NCI-H2227 treated with DMSO at 0.1 percent for 48 hours (cell line): ENCODE results near the gene LTBP4.
"Not testable (repeated sequence)": the region's sequence is repeated elsewhere in the genome, so short reads cannot be mapped to it uniquely, and the experiment has no call there.

Source experiments
- DNase-seq: peaks from one replicate; lab custom pipeline; 2025; lab: John Stamatoyannopoulos, UW

Gene LTBP4, protein sequence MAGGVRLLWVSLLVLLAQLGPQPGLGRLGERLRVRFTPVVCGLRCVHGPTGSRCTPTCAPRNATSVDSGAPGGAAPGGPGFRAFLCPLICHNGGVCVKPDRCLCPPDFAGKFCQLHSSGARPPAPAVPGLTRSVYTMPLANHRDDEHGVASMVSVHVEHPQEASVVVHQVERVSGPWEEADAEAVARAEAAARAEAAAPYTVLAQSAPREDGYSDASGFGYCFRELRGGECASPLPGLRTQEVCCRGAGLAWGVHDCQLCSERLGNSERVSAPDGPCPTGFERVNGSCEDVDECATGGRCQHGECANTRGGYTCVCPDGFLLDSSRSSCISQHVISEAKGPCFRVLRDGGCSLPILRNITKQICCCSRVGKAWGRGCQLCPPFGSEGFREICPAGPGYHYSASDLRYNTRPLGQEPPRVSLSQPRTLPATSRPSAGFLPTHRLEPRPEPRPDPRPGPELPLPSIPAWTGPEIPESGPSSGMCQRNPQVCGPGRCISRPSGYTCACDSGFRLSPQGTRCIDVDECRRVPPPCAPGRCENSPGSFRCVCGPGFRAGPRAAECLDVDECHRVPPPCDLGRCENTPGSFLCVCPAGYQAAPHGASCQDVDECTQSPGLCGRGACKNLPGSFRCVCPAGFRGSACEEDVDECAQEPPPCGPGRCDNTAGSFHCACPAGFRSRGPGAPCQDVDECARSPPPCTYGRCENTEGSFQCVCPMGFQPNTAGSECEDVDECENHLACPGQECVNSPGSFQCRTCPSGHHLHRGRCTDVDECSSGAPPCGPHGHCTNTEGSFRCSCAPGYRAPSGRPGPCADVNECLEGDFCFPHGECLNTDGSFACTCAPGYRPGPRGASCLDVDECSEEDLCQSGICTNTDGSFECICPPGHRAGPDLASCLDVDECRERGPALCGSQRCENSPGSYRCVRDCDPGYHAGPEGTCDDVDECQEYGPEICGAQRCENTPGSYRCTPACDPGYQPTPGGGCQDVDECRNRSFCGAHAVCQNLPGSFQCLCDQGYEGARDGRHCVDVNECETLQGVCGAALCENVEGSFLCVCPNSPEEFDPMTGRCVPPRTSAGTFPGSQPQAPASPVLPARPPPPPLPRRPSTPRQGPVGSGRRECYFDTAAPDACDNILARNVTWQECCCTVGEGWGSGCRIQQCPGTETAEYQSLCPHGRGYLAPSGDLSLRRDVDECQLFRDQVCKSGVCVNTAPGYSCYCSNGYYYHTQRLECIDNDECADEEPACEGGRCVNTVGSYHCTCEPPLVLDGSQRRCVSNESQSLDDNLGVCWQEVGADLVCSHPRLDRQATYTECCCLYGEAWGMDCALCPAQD (N-terminal part only)

DNA sequence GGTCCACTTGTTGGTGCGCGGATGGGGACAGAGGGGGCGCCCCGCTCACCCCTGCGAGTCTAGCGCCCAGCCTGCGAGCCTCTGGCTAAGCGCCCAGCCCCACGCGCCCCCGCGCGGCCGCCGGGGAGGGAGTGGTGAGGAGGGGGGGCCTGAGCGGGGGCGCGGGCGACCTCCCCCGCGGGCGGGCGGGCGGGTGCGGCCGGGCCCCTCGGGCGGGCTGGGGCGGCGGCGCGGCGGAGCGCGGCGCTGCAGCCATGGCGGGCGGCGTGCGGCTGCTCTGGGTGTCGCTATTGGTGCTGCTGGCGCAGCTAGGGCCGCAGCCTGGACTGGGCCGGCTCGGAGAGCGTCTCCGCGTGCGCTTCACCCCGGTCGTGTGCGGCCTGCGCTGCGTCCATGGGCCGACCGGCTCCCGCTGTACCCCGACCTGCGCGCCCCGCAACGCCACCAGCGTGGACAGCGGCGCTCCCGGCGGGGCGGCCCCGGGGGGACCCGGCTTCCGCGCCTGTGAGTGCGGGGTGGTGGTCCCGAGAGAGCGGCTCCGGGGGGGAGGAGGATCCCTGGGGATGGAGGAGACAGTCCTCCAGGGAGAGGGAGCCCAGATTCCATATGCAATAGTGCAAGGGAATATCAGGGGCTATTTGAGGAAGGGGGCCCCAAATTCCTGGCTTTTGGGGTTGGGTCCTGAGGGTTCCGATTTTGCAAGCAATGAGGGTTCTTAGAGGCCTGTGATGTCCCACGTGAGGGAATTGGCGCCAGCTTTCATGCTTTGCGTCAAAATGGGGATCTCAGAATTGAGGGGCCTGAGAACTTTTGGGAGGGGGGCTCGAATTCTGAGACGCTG lies at the start of gene LTBP4:
LTBP4 (plus strand) TSS at position 236 of the 841 bp plus-strand sequence; CDS start at position 255, 19 bp downstream.
- DNase-seq, result peak; percentile 40

DNA sequence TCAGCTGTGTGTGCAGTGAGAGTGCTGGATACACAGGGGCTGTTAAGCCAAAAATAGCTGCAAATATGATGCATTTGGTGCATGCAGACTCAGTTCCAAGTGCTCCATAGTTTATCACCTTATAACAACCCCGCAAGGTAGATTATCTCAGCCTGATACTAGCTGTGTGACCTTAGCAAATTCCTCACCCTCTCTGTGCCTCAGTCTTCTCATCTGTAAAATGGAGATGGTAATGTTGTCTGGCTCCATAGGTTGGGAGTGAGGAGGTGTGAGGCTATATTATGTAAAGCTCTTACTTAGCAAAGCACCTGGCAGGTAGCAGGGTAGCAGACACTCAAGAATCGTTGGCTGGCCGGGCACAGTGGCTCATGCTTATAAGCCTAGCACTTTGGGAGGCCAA lies 48.3 kb upstream of the LTBP4 start:
- no peak for DNase-seq

DNA sequence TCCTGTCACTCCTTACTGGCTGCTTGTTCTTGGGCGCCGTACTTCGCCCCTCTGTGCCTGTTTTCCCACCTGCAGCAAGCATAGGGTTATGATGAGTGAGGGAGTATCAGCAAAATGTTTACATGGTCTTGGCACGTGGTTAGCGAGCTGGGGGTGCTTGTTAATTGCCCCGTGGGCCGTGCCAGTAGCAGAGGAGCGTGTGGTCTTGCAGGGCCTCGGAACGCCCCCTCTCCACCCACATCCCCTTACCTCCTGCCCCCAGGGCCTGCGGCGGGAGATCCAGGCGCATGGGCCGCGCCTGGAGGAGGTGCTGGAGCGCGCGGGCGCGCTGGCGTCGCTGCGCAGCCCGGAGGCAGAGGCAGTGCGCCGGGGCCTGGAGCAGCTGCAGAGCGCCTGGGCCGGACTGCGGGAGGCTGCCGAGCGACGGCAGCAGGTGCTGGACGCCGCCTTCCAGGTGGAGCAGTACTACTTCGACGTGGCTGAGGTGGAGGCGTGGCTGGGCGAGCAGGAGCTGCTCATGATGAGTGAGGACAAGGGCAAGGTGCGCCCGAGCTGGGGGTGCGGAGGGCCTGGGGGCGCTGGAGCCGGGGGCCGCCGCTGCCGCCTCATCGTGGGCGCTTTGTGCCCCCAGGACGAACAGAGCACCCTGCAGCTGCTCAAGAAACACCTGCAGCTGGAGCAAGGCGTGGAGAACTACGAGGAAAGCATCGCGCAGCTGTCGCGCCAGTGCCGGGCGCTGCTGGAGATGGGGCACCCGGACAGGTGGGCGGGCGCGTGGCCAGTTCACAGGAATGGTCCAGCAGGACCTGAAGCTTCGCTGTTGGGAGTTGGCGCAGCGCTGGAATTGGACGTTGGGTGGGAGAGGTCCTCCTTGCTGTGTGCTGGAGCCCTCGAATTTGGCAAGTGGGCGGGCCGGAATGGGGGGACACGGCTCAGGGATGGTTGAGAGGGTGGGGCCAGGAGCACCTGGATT lies 47.0 kb upstream of the LTBP4 start:
- DNase-seq, result no peak

DNA sequence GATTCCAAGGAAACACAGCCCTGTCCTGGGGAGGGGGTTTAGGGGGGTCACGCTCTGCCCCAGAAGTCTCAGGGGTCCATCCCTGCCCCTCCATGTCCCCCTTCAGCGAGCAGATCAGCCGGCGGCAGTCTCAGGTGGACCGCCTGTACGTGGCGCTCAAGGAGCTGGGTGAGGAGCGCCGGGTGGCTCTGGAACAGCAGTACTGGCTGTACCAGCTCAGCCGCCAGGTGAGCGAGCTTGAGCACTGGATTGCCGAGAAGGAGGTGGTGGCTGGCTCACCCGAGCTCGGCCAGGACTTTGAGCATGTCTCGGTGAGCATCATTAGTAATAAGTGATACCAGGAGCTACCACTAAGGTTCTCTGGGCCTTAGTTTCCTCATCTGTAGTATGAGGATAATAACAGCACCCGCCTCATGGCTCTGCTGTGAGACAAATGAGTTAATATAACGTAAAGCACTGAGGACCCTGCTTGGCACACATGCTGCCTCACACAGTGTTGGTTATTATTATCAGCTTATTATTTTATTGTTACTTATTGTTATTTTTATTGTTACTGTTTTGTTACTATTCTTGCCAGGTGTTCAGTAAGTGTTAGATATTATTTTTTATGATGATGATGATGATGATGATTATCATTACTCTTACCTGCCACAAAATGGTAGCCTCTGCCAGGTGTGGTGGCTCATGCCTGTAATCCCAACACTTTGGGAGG lies 45.0 kb upstream of the LTBP4 start:
- no peak for DNase-seq

DNA sequence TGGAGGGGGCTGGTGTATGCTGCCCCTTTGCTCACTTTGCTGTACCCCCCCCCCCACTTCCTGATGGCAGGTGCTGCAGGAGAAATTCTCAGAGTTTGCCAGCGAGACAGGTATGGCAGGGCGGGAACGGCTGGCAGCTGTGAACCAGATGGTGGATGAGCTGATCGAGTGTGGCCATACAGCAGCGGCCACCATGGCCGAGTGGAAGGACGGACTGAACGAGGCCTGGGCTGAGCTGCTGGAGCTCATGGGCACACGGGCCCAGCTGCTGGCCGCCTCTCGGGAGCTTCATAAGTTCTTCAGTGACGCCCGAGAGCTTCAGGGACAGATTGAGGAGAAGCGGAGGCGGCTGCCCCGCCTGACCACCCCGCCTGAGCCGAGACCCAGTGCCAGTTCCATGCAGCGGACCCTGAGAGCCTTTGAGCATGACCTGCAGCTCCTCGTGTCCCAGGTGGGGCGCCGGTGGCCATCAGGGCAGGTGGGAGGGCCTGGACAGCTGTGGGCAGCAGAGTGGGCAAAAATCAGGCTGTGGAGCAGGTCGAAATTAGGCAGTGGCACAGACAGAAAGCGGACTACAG lies 44.1 kb upstream of the LTBP4 start:
- no peak for DNase-seq

DNA sequence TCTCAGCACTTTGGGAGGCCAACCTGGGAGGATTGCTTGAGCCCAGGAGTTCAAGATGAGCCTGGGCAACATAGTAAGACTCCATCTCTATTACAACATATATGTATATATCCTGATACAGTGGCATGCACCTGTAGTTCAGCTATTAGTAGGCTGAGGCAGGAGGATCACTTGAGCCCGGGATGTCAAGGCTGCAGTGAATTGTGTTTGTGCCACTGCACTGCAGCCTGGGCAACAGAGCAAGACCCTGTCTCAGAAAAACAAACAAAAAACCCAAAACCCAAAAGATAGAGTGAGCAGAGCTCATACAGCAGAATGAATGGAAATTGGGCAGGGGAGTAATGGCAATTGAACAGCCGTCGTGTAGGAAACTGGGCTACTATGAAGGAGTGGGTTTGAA lies 41.8 kb upstream of the LTBP4 start:
- no peak for DNase-seq

DNA sequence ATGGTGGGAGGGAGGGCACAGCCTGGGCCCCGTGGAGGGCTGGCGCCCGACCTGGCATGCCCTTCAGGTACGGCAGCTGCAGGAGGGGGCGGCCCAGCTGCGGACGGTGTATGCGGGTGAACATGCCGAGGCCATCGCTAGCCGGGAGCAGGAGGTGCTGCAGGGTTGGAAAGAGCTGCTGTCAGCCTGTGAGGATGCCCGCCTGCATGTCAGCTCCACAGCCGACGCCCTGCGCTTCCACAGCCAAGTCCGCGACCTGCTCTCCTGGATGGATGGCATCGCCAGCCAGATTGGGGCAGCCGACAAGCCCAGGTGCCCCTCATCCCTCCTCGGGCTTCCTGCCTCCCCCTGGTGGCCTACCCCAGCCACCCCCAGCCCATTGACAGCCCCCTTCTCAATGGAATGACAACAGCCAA lies 41.1 kb upstream of the LTBP4 start:
- DNase-seq, result no peak

DNA sequence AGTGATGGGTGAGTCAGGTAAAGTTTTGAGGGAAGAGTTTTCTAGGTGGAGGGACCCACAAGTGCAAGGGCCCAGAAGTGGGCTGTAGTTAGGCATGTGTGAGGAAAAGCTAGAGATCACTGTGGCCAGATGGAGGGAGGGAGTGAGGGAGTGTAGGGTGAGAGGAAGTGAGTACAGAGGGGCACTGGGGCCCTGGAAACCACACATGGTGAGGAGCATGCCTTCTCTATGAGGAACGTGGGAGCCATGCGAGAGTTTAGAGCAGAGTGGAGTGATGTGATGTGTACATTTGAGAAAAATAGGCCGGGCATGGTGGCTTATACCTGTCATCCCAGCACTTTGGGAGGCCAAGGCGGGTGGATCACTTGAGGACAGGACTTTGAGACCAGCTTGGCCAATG lies 39.2 kb upstream of the LTBP4 start:
- no peak for DNase-seq

DNA sequence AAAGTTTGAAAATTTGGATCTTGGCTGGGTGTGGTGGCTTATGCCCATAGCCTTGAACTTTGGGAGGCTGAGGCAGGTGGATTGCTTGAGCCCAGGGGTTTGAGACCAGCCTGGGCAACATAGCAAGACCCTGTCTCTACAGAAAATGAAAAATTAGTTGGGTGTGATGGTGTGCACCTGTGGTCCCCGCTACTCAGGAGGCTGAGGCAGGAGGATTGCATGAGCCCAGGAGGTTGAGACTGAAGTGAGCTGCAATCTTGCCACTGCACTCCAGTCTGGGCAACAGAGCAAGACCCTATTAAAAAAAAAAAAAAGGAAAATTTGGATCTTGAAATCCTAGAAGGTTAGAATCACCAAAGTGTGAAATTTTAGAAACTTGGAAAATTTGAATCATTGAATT lies 36.6 kb upstream of the LTBP4 start:
- not testable (repeated sequence) for DNase-seq

DNA sequence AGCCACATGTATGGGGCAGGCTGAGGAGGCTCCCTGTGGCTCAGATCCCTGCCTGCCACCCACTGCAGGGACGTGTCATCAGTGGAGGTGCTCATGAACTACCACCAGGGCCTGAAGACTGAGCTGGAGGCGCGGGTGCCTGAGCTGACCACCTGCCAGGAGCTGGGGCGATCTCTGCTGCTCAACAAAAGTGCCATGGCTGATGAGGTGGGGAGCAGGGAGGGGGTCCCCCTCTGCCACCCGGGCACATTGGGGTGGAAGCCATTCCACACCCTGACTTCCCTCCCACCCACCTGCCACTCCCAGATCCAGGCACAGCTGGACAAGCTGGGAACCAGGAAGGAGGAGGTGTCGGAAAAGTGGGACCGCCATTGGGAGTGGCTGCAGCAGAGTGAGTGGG lies 35.8 kb upstream of the LTBP4 start:
- no peak for DNase-seq

DNA sequence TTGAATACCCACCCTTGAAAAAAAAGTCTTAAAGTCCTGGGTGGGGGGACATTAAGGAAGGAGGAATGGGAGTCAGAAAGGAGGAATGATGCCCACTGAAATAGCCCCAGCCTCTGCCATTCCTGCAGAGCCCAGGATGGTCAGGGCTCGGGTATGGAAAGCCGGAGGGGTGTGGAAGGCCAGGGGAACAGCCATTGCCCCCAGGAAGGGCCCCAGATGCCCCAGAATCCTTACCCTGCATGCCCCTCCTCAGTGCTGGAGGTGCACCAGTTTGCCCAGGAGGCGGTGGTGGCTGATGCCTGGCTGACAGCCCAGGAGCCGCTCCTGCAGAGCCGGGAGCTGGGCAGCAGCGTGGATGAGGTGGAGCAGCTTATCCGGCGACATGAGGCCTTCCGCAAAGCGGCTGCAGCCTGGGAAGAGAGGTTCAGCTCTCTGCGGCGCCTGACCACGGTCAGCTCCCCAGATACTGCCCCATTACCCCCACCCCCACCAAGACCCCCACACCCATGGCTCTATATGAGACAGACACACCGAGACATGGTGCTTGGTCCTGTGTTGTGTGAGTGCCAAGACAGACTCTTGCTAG lies 35.2 kb upstream of the LTBP4 start:
- DNase-seq, result no peak

DNA sequence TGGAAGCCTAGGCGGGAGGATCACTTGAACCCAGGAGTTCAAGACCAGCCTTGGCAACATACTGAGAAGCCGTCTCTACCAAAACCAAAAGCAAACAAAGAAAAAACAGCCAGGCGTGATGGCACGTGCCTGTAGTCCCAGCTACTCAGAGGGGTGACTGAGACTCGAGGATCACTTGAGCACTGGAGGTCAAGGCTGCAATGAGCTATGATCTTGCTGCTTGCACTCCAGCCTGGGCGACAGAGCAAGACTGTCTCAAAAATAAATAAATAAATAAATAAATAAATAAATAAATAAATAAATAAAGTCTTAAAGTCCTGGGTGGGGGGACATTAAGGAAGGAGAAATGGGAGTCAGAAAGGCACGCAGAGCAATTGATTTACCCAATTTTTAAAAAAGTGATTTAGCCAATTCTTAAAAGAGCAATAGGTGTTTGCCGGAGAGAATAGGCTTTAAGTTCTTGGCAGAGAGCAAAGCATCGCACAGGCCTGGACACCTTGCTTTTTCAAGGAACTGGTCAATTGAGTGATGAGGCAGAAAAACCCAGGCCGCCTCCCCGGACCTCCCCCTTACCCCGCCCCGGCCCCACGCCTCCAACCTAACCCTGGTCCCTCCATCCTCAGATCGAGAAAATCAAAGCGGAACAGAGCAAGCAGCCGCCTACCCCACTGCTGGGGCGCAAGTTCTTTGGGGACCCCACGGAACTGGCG lies 34.0 kb upstream of the LTBP4 start:
- DNase-seq, result no peak

DNA sequence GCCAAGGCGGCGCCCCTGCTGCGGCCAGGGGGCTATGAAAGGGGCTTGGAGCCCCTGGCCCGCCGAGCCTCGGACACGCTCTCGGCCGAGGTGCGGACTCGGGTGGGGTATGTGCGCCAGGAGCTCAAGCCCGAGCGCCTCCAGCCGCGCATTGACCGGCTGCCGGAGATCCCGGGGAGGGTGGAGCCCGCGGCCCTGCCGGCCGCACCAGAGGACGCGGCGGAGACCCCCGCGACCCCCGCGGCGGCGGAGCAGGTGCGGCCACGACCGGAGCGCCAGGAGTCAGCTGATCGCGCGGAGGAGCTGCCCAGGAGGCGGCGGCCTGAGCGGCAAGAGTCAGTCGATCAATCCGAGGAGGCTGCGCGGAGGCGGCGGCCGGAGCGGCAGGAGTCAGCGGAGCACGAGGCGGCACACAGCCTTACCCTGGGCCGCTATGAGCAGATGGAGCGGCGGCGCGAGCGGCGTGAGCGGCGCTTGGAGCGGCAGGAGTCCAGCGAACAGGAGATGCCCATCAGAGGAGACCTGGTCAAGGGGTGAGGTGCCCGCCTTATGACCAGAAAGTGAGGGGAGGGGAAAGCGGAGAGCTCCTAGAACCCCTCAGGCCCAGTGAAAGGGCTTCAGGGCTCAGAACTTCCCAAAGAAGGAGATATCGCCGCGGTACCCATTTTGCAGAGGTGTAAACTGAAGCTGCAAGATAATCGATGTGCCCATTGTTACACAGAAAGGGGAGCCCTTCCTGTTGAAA lies 33.2 kb upstream of the LTBP4 start:
- no peak for DNase-seq

DNA sequence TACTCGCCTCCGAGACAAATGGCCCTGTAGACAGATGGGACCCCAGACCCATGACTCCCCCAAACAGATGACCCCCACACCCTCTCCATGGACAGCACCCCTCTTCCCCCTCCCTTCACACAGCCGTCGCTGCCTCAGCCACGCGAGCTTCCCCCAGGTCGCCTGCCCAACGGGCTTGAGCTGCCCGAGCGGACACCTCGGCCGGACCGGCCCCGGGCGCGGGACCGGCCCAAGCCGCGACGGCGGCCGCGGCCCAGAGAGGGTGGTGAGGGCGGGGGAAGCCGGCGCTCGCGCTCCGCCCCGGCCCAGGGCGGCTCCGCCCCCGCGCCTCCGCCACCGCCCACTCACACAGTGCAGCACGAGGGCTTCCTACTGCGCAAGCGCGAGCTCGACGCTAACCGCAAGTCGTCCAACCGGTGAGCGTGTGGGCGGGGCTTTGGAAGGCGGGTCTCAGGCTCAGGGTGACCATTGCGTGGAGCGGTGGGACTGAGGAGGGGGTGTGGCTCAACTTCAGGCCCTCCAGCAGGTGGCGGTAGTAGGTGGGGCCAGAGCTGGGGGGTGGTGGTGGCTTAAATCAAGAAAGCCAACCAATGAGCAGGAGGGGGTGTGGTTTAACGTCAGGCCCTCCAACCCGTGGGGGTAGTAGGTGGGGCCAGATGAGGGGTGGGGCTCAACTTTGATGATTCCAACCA lies 30.7 kb upstream of the LTBP4 start:
- DNase-seq, result peak; percentile 100

DNA sequence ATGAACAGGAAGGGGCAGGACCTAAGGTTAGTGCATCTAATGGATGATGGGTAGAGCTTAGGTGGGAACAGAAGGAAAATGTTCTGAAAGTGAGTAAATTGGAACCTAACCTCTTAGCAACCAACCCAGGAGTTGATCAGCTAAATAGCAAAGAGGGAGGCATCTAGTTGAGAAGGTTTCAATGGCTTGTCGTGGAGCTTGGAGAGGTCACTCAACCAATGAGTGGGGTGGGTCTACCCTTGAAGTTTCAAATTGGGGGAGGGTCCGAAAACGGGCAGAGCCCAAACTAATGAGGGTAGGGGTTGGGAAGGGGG lies 30.2 kb upstream of the LTBP4 start:
- DNase-seq, result no peak

DNA sequence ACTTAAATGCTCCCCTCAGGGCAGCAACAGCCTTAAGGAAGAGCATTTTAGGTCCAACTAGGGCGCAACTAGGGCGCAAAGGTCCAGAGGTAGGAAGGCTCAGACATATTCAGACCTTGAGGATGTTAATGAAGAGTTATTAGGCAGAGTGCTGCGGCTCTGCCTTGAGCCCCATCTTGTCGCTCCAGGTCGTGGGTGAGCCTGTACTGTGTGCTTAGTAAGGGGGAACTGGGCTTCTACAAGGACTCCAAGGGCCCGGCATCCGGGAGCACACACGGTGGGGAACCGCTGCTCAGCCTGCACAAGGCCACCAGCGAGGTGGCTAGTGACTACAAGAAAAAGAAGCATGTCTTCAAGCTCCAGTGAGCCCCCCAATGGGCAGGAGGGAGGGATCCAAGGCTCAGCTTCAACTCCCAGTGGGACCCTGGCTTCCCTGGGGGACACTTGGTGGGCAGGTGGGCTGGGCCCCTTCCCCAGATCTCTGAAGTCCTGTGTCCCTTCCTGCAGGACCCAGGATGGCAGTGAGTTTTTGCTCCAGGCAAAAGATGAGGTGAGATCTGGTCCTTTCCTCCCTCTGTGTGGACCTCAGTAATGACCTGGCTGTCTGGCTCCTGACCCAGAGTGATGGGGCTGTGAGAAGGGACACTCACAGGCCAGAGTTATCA lies 29.2 kb upstream of the LTBP4 start:
- DNase-seq, result no peak
